ENCODE measurements around the gene WNK2.
"Not testable (repeated sequence)": the region's sequence is repeated elsewhere in the genome, so short reads cannot be mapped to it uniquely, and the experiment has no call there.

The WNK2 gene

DNA sequence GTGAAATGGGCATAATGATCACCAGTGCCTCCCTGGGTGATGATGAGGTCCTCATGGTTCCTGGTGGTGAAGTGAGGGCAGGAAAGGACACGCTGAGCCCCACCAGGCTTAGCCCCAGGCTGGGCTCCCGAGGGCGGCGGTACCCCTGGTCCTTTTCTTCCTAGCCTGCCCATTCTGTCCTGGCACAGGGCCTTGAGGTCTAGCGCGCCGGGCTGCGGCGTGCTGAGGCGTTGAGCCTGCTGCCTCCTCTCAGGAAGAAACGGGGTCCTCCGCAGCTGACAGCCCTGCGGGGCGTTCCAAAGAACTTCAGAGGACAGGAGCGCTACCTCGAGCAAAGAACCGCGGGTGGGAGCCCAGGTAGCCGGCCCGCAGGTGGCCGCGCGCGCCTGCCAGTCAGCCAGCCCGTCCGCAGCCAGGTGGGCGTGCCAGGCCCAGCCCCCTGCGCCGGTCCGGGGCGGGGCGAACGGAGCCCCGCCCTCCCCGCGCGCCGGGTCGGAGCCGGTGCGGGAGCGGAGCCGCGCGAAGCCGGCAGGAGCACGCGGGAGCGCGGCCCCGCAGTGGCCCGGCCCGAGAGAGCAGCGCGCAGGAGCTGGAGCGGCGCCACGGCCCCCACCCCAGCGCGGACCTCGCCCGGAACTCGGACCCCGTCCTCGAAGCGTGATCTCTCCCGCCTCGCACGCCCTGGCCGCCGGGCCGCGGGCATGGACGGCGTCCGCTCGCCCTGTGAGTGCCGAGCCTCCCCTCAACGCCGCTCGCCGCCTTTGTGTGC lies at the start of gene WNK2:
Gene WNK2, plus strand, starts transcription at position 477 of the 769 bp plus-strand sequence. CDS start 791 bp downstream, outside the sequence.
- no peak for DNase-seq

DNA sequence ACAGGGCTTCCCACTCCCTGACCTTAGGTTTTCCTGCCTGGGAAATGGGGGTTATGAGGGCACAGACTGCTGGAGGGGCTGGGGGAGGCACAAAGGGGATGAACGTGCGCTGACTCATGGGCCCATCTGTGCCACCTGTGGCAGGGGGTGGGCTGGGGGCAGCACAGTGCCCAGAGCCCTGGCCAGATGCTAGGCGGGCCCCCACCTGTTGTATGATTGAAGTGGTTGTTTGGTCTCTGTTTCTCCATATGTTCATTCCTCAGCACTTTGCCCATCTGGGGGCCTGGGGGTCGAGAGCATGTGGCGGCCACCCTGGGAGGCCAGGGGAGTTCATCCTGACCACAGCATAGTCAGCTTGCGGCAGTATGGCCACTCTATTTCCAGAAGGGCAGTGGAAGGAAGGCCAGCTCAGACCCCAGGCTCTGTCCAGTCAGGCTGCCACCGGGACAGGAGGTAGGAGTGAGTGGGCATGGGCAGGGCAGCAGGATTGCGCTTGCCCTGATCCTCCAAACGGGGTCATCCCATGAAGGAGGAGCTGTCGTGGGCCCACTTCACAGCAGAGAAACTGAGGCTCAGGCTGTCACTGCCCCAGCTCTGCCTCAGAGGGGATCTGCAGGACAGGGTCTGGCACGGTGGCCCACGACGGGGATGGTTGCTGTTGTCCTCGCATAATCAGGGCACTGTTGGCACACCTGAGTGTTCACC lies 49.0 kb upstream of the WNK2 start:
- no peak for DNase-seq

DNA sequence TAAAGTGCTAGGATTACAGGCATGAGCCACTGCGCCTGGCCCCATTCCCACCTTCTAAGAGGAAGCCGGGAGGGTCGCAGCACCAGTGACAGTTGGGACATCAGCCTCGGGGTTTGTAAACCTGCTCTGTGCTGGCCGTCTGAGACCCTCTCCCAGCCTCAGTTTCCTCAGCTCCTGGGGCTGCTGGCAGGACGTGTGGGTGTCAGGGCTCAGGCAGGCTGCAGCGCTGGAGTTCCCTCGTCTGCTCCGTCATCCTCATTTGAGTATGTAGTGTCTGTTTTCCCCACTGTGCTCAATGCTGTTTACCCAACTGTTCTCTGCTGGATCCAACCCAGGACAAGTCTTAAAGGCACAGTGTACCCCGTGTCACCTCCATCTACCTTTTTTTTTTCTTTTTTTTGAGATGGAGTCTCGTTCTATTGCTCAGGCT lies 47.9 kb upstream of the WNK2 start:
- DNase-seq: no peak

DNA sequence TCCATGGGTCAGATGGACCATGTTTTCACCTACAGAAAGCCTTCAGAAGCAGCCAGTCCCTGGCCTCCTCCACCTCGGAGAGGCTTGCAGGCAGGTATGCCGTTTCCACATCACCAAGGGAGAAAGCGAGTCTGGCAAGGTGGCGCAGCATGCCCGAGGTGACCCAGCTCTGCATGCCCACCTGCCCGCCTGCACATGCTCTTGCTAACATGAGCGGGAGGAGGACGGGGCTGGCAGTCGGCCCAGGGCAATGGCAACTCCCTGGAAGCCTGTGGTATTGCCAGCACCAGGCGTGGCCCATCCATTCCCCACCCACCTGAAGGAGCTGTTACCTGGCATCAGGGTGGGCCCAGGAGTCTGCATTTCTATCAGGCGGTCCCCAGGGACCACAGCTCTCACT lies 46.6 kb upstream of the WNK2 start:
- no peak for DNase-seq

DNA sequence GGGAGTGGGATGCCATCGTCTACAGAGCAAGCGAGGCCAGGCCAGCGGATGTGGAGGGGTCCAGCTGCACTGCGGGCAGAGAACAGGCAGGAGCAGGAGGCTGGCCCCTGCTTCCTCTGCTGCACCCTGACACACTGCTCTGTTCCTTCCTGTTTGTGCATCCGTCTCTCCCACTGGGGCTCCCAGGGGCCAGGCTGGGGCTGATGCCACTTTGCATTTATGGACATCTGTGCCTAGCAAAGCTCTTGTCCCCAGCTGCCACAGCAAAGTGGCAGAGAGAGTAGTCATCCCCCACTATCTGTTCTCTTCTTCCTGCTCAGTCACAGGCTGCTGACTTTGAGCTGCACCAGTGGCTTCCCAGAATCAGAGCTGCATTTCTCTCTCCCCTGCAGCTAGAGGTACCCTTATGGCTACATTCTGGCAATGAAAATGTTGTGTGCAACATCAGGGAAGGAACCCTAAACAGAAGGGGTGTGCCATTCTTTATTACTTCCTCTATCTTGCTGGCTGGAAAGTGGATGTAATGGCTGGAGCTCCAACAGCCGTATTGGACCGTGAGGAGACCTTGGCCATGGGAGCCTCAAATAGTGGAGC lies 45.7 kb upstream of the WNK2 start:
- no peak for DNase-seq

DNA sequence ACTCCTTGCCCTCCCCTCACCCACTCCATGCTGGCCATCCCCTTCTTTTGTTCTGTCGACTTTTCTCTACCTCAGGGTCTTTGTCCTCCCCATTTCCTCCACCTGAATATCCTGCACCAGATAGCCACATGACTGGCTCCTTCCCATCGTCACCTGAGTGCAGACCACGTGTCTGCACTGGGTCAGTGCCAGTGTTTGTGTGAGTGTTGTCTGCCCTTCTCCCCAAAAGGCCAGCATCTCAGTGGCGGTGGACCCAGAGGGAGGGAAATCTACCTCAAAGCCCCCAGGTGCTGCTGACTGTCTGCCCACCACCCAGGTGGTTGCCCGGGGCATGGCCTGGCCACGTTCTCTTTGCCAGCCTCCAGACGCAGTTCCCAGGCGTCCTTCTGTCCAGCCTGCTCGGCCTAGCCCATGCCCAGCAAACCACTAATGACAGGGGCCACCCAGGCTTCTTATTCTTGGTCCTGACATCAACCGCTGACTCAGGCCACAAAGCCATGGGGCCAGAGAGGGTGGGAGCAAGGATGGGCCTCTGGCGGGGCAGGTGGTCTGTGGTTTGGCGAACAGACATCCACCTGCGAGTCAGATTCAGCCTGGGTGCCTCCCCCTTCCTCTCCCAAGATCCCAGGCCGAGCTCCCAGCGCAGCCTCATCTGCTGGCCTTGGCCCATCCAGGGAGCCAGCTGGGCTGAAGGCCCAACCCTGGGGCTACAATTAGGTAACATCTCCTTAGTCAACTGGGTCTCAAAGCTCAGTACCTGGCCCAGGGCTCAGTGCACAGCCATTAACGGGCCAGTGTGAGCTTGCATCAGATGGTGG lies 44.4 kb upstream of the WNK2 start:
- no peak for DNase-seq

DNA sequence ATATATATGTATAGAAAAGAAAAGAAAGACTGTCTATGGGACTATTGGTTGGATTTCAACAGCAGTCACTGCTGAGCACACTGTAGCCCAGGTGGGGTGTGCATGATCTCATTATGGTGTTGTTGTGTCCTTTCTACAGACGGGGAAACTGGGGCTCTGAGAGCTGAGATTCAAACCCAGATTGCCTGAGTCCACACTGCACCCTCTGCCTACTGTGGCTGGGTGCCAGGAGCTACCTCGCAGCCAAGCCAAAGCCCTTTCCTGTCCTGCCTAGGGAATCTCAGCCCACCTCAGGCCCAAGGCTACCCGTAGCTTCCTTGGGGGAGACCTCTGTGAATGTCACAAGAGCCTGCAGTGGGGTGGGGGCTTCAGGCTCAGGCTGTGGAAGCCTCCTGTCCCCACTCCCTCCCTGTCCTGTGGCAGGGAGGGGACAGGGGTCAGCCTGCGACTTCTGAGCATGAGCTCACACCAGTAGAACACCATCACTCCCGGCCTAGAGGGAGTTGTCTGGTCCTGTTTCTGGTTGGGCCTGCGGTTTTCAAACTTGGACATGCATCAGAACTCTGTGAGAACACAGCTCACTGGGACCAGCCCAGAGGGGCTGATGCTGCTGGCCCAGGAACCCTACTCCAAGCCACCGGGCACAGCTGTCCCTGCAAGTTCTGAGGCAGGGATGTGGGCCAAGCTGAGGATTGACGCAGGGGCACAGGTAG lies 42.0 kb upstream of the WNK2 start:
- no peak for DNase-seq

DNA sequence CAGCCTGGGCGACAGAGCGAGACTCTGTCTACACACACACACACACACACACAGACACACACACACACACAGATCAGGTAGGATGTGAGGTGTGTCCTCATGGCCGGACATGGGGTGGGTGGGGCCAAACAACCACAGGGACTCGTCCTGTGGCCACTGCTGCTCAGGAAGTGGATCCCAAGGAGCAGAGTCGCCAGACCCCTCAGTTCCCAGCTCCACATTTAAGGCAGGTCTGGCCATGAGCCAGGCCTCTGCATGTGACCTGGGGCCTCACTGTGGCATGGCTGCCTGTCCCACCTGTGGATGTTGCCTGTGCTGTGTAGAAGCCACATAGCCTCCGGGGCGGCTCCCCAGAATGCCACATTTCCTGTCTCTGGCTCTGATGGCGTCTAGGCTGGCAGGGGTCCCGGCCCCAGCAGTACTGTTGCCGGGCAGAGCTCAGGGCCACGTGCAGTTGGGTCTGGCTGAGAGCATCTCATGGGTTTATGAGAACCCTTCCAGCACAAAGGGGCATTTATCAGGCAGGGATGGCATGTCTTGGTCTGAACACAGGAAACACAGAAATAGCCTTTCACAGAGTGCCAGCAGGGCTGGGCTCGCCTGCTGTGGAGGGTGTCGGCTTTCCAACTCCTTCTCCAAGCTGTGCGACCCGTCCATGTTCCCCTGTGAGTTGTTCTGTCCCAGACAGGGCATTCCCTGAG lies 40.0 kb upstream of the WNK2 start:
- DNase-seq: no peak

DNA sequence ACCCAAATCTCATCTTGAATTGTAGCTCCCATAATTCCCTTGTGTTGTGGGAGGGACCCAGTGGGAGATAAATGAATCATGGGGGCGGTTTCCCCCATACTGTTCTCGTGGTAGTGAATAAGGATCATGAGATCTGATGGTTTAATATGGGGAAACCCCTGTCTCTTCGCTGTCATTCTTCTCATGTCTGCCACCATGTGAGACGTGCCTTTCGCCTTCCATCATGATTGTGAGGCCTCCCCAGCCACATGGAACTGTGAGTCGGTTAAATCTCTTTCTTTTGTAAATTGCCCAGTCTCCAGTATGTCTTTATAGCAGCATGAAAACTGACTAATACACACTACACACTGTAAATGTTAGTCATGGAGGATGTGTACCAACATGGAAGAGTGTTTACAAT lies 37.2 kb upstream of the WNK2 start:
- not testable (repeated sequence) for DNase-seq

DNA sequence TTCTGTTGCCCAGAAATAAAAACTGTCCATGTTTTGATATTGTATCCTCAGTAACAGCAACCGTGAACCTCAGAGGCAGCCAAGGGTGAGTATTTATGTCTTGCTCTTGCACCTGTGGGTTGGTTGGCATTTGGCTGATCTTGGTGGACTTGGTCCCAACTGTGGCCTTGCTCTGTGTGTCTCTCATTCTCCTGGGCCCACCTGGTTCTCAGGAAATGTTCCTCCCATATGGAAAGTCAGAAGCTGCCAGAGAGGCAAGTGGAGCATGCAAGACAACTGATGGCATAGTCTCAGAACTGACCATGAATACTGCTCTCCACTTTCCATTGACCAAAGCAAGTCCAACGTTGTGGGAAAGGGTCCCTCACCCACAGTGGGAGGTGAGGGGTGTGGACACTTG lies 36.3 kb upstream of the WNK2 start:
- no peak for DNase-seq

DNA sequence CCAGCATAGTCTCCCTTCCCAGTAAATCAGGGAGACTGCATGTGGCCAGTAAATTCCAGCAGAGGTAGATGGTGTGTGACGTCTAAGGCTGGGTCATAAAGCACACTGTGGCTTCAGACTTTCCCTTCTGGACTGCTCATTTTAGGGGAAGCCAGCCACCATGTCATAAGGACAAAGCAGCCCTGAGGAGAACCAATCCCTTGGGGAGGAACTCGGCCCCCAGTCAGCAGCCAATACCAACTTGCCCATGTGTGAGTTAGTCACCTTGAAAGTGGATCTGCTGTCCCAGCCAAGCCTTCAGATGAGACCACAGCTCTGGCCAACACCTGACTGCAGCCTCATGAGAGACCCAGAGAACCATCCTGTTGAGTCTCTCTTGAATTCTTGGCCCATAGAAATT lies 35.2 kb upstream of the WNK2 start:
- DNase-seq: no peak

DNA sequence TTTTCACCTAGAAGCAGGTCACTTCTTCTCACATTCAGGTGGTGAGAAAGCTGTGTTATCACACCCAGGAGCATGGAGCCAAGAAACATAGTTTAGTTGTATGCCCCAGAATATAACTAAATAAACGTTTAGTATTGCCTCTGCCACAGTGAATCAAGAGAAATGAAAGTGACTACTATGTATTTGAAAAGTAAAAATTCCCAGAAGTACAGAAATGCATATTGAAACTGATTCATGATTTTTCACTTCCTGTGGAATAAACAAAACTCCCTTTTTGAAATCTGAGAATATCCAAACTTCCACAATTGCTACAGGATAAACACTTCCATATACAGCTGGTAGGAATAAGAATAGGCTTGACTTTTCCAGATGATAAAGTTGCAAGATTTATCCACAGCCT lies 34.6 kb upstream of the WNK2 start:
- no peak for DNase-seq

DNA sequence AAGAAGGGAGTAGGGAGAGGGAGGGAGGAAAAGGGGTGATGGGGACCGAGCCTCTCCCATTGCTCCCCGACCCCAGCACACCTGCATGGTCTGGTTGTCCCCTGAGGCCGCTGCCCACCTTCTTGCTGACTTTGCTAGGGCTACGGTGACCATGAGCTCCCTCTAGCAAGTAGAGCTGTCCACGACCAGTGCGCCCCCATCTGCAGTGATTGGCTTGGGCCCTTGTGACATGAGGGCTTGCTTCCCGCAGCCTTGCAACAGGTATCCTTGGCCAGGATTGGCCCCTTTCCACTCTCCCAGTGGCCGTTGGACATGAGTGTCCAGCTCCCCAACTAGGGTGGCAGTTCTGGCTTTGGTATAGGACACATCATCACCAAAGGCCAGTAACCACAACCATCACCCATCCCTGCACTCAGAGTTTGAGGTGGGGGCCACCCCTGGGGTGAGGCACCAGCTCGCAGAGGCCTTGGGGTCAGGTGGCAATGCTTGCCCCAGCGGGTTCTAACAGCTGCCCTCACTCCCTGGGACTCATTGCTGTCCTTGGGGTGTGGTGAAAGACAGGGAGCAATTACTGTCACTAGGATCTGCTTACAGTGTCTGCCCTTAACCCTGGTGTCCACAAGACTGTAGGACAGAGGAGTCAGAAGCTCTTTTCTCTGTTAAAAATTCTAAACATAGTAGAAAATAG lies 32.7 kb upstream of the WNK2 start:
- no peak for DNase-seq

DNA sequence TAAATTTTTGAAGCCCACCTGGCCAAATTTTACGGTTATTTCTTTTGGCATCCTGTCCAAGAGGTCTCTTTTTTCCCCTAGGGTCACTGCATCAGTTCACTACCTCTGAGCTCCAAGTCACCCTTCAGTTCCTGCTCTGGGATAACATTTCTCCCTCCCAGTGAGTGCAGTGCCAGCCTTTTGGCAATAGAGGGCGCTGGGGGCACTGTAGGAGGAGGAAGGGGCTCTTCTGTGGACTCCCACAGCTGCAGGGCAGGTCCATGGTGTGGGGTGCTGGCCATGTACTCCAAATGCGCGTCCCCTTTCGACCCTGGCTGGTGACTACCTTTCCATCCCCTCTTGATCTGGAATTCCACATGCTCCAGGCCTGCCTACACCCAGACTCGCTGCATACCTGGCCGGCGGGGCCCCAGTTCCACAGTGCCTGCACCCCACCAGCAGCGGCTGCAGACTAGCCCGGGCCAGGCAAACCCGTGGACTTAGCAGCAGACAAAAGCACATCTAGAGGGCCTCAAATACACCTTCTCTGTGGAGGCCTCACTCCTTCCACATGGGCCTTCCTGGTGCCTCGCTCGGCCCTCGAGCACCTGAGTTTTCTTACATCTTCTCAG lies 29.5 kb upstream of the WNK2 start:
- DNase-seq: no peak

DNA sequence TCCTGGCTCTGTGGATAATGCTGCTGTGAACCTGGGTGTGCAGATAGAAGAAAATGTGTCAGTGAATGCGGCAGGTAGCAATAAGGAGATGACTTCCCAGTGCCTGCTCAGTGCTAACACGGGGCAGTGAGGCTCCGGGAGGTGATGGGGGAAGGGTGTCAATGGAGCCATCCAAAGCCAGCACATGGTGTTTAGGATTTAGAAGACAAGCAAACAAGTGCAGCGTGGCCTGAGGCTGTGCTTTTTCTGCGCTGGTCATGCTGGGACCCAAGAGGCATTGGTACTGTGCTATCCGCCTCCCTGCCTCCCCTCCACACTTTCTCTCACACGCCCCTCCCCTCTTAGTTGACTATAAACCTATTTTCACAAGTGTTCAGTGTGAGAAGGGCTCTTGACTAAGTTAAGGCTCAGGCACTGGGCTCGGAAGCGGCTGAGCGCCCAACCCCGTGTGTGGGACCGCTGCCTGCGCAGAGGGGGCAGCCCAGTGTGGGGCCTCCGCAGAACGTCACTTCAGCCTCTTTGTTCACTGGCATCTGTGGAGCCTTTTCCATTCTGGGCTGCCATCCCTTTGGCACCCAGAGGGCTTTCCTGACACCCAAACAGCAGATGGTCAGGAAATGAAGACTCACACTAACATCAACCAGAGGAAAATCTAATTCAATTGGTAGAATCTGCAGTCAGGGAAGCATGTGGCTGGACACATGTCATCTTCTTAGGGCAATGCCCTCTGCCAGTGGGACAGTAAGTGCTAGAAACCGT lies 28.0 kb upstream of the WNK2 start:
- no peak for DNase-seq

DNA sequence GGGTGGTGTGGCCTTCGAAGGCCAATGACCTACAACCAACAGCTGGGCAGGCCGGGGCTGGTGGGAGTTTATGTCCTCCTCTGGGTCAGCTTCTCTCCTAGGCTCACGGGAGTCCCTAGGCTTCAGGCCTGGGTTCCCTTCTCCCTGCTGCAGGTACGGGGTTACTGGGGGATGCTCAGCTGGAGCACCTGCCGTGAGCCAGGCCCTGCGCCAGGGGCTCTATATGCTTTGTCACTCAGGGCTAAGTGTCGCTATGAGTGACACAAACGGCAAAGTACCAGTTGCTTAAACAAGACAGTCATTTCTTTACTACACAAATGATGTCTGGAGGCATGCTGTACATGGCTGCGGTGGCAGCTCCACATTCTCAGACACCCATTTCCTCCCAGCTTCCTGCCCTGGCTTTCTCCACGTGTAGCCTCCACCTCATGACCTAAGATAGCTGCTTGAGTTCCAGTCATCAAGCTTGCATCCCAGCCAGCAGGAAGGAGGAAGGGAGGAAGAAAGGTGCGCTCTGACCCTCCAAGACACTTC lies 27.4 kb upstream of the WNK2 start:
- DNase-seq: no peak

DNA sequence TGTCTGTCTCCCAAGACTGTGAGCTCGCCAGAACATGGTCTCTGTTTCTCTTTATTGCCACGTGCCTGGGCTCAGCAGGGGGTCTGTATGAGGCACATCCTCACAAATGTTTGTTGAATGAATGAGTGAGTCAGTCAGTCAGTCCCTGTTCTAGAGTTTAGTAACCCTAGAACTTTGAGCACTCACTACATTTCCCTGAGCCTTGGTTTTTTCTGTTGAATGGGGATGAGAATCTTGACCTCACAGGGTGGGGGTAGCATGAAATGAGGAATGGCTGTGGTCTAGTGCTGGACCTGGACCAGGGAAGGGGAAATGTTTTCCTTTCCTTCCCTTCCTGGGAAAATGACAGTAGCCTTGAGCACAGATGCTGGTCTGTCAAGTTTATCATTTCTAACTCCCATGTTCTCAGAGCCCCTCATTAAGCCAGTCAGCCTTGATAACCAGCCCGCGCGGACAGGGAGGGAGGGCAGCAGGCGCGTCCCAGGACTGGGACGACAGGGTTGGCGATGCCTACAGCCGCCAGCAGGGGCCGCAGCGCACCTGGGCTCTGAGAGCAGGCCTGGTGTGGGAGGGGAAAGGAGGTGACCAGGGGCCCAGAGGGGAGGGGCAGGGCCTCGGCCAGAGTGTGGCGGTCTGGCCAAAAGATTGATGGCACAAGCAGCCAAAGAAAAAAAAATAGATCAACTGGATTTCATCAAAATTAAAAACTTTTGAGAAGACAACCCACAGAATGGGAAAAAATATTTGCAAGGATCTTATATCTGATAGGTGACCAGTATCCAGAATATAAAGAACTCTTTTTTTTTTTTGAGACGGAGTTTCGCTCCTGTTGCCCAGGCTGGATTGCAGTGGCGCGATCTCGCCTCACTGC lies 24.1 kb upstream of the WNK2 start:
- DNase-seq: peak; percentile 16

DNA sequence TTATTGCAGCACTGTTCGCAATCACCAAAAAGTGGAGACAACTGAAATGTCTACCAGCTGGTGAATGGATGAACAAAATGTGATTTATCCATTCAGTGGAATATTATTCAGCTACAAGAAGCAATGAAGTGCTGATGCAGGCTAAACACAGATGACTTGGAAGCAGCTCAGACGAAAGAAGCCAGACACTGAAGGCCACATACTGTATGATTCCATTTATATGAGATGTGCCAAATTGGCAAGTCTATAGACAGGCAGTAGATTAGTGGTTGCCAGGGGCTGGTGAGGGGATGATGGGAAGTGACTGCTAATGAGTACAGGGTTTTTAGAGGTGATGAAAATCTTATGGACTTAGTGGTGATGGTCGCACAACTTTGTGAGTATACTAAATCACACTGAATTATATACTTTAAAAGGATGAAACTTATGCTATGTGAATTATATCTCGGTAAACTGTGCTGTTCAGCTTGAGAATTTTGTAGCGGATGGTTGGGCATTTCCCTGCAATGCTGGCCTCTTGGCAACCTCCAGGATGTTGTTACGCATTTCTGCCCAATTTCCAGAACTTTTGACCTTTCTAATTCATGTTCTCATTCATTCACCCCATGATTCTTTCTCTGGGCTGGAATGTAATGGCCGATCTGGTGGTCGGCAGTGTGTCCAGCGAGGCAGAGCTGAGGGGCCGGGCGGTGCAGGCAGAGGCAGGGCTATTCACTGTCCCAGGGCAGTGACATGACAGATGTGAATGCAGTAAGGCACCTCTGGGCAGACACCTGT lies 22.0 kb upstream of the WNK2 start:
- DNase-seq: no peak
